Measurements from ENCODE around the gene ECD. TPM values are rescaled to one million over a fixed set of nuclear protein-coding genes. Genes with fewer than 3 reads are reported as not detected.
"Not testable (repeated sequence)": the region's sequence is repeated elsewhere in the genome, so short reads cannot be mapped to it uniquely, and the experiment has no call there.

ECD gene
- total RNA-seq, 1 donor from 2014 or later, result 44.0 TPM

- DNase-seq (ENCODE audit: low spot score), result no peak
- Mint-ChIP-seq H3K4me3 (no peak overlapping the region), H3K9me3 (no peaks in the 10 kb centered on the region), H3K4me1 (no peaks in the 10 kb centered on the region), H3K27ac (no peak overlapping the region), H3K36me3 (peaks cover 24% of the 10 kb centered on the region), H3K27me3 (ENCODE audit: insufficient read depth, low read depth) (peaks cover 2% of the 10 kb centered on the region)
- Histone ChIP-seq H3K36me3 (peaks cover 29% of the 10 kb centered on the region), H2AFZ (replicated peaks) (no peak overlapping the region), H3K27me3 (no peaks in the 10 kb centered on the region), H3F3A (ENCODE audit: low read depth) (peaks cover 21% of the 10 kb centered on the region), H3K27ac (no peak overlapping the region), H4K20me1 (ENCODE audit: low read depth) (no peaks in the 10 kb centered on the region), H3K79me2 (ENCODE audit: low read depth) (peaks cover 28% of the 10 kb centered on the region), H3K9ac (no peak overlapping the region), H3K4me1 (no peaks in the 10 kb centered on the region), H3K4me3 (no peak overlapping the region), H3K4me2 (no peak overlapping the region), H3K9me3 (ENCODE audit: low read depth) (no peaks in the 10 kb centered on the region)
- TF ChIP-seq EZH2 (IDR thresholded peaks at IDR 0.05), result no peak
- no peak for TF ChIP-seq EZH2phosphoT487 (IDR thresholded peaks at IDR 0.05)
- TF ChIP-seq CTCF (IDR thresholded peaks at IDR 0.05), result no peak
These were observed 11.8 kb downstream of the ECD start for GRCh38 chr10:73156054-73156453.

GRCh38 chr10:73152009-73152408 lies 15.8 kb downstream of the ECD start:
- H3K27me3 Mint-ChIP-seq (ENCODE audit: insufficient read depth, low read depth), result peaks cover 2% of the 10 kb centered on the region

GRCh38 chr10:73150633-73151413 lies 17.0 kb downstream of the ECD start:
- H3K36me3 Mint-ChIP-seq, result peaks cover 28% of the 10 kb centered on the region
- DNase-seq (ENCODE audit: low spot score), result not testable (repeated sequence)

More at GRCh38 chr10:73152009-73152408, 15.8 kb downstream of the ECD start:
- Mint-ChIP-seq H3K9me3 (no peaks in the 10 kb centered on the region), H3K4me3 (no peak overlapping the region), H3K27ac (no peak overlapping the region), H3K36me3 (peaks cover 29% of the 10 kb centered on the region), H3K4me1 (no peaks in the 10 kb centered on the region)
- Histone ChIP-seq H3K9me3 (ENCODE audit: low read depth) (no peaks in the 10 kb centered on the region), H3F3A (ENCODE audit: low read depth) (no peaks in the 10 kb centered on the region), H3K79me2 (ENCODE audit: low read depth) (peaks cover under 1% of the 10 kb centered on the region), H3K4me3 (no peak overlapping the region), H3K36me3 (peaks cover 33% of the 10 kb centered on the region), H3K4me2 (no peak overlapping the region), H2AFZ (replicated peaks) (no peak overlapping the region), H3K4me1 (no peaks in the 10 kb centered on the region), H3K27ac (no peak overlapping the region), H3K27me3 (no peaks in the 10 kb centered on the region), H4K20me1 (ENCODE audit: low read depth) (no peaks in the 10 kb centered on the region), H3K9ac (no peak overlapping the region)
- no peak for TF ChIP-seq EZH2phosphoT487 (IDR thresholded peaks at IDR 0.05)
- no peak for DNase-seq (ENCODE audit: low spot score)

DNA sequence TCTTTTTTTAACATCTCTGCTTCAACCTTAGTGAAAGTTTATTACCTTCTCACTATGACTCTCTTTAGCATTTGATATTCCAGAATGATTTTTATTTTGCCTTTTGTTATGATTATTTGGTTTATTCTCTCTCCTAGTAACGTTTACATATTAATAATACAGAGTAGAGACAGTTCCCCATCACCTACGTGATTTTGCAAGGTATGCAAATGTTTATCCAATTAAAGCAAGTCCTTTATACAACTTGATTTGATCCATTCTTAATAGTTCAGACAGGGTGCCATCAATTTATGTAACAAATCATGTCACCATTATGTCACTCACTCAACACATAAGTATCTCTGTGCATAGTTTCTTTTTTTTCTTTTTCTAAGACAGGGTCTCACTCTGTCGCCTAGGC lies 26.2 kb downstream of the ECD start:
- H3K4me1 Mint-ChIP-seq, result no peaks in the 10 kb centered on the region
- no peaks in the 10 kb centered on the region for H3K4me1 ChIP-seq
- H3K36me3 Mint-ChIP-seq, result peaks cover 23% of the 10 kb centered on the region
- H3K79me2 ChIP-seq (ENCODE audit: low read depth), result no peaks in the 10 kb centered on the region
- H3K9me3 ChIP-seq (ENCODE audit: low read depth), result no peaks in the 10 kb centered on the region
- H3K9ac ChIP-seq, result no peak overlapping the region
- no peaks in the 10 kb centered on the region for H3K27me3 Mint-ChIP-seq (ENCODE audit: insufficient read depth, low read depth)
- H3K4me3 ChIP-seq, result no peak overlapping the region
- H3K4me3 Mint-ChIP-seq, result no peak overlapping the region
- H3K4me2 ChIP-seq, result no peak overlapping the region
- peaks cover under 1% of the 10 kb centered on the region for H3K36me3 ChIP-seq
- H3K27ac ChIP-seq, result no peak overlapping the region
- no peaks in the 10 kb centered on the region for H3F3A ChIP-seq (ENCODE audit: low read depth)
- no peak overlapping the region for H2AFZ ChIP-seq (replicated peaks)
- no peaks in the 10 kb centered on the region for H4K20me1 ChIP-seq (ENCODE audit: low read depth)
- H3K27ac Mint-ChIP-seq, result no peak overlapping the region
- TF ChIP-seq CTCF (IDR thresholded peaks at IDR 0.05) (no peak), EZH2phosphoT487 (IDR thresholded peaks at IDR 0.05) (no peak), EZH2 (IDR thresholded peaks at IDR 0.05) (no peak)
- no peaks in the 10 kb centered on the region for H3K27me3 ChIP-seq
- DNase-seq (ENCODE audit: low spot score), result no peak
- no peaks in the 10 kb centered on the region for H3K9me3 Mint-ChIP-seq

More at GRCh38 chr10:73150633-73151413, 17.0 kb downstream of the ECD start:
- not testable (repeated sequence) for H4K20me1 ChIP-seq (ENCODE audit: low read depth); H3K4me2 ChIP-seq; H3K9me3 Mint-ChIP-seq; H3K4me1 Mint-ChIP-seq; H2AFZ ChIP-seq (replicated peaks); H3K27me3 Mint-ChIP-seq (ENCODE audit: insufficient read depth, low read depth); H3K27ac Mint-ChIP-seq; H3K4me1 ChIP-seq; H3K9me3 ChIP-seq (ENCODE audit: low read depth); H3K9ac ChIP-seq; H3K79me2 ChIP-seq (ENCODE audit: low read depth); H3K27ac ChIP-seq; H3K4me3 ChIP-seq; H3K4me3 Mint-ChIP-seq; H3F3A ChIP-seq (ENCODE audit: low read depth); H3K27me3 ChIP-seq
- H3K36me3 ChIP-seq, result peaks cover 33% of the 10 kb centered on the region

Measured in neural progenitor cell (in vitro differentiated cells).